H1 (cell line): ENCODE measurements around the gene SYNPR. TPM values are rescaled to one million over a fixed set of nuclear protein-coding genes. Genes with fewer than 3 reads are reported as not detected.

ENCODE experiments used
- CTCF ChIA-PET: fragments of 300-600 bp; sonication (Branson Sonifier 250); formaldehyde crosslinking; loops from one replicate; lab custom pipeline; 2021; ENCODE audit not compliant: partially characterized antibody; lab: Charles Lee
- POLR2A ChIA-PET: fragments of 300-600 bp; sonication (Branson Sonifier 250); formaldehyde crosslinking; loops from one replicate; lab custom pipeline; 2021; ENCODE audit warnings: inconsistent platforms; ENCODE audit not compliant: partially characterized antibody; lab: Charles Lee
- DNase-seq, 2 experiments: peaks; one replicate each; pipeline versions ENCODE4 v3.0.0 to v3.0.0-alpha.2; 2010 to 2022; ENCODE audit warnings: low spot score in 2 of 2, low read depth in 1 of 2, mixed read lengths in 1 of 2
- FAIRE-seq: peaks from 2 replicates; lab custom pipeline; 2011; peaks lifted over from hg19 to GRCh38; lab: Jason Lieb, UNC
- H2AFZ ChIP-seq: 2 replicates; pipeline ENCODE4 v1.8.1; 2012; ENCODE audit warnings: low read length, inconsistent platforms
- H2AK5ac ChIP-seq: 2 replicates; pipeline ENCODE4 v1.6.1; 2013; ENCODE audit warnings: low read depth, low read length
- H2BK120ac ChIP-seq: replicated peaks from 2 replicates; pipeline ENCODE3; 2013; ENCODE audit warnings: low read depth, low read length, inconsistent platforms
- H2BK12ac ChIP-seq: 2 replicates; pipeline ENCODE4 v1.6.1; 2013; ENCODE audit warnings: low read depth, low read length
- H2BK15ac ChIP-seq: 2 replicates; pipeline ENCODE4 v1.6.1; 2013; ENCODE audit warnings: low read length
- H2BK20ac ChIP-seq: 2 replicates; pipeline ENCODE4 v1.6.1; 2013; ENCODE audit warnings: low read length
- H2BK5ac ChIP-seq: 2 replicates; pipeline ENCODE4 v1.6.1; 2013; ENCODE audit warnings: low read depth, low read length
- H3K14ac ChIP-seq: 2 replicates; pipeline ENCODE4 v1.6.1; 2013; ENCODE audit warnings: inconsistent platforms; ENCODE audit not compliant: insufficient read length
- H3K18ac ChIP-seq: 2 replicates; pipeline ENCODE4 v1.6.1; 2013; ENCODE audit warnings: low read length; ENCODE audit errors: extremely low read depth
- H3K23ac ChIP-seq: 2 replicates; pipeline ENCODE4 v1.6.1; 2013; ENCODE audit warnings: inconsistent platforms; ENCODE audit not compliant: insufficient read length
- H3K23me2 ChIP-seq: 2 replicates; pipeline ENCODE4 v1.6.1; 2013; ENCODE audit warnings: low read depth, low read length
- H3K27ac ChIP-seq: 2 replicates; pipeline ENCODE4 v1.6.1; 2011; ENCODE audit warnings: low read depth, low read length, inconsistent platforms
- H3K27me3 ChIP-seq, 4 experiments: replicated peaks in 1 of 4; 1 replicate in 1 of 4; 2 replicates in 3 of 4; pipeline versions ENCODE4 v1.6.1 to v1.8.1; 2011 to 2013; ENCODE audit warnings: low read length in 3 of 4, mild to moderate bottlenecking in 3 of 4, inconsistent platforms in 2 of 4, mixed read lengths in 2 of 4, moderate library complexity in 1 of 4; ENCODE audit not compliant: control insufficient read depth in 3 of 4, insufficient read depth in 3 of 4; ENCODE audit errors: extremely low read depth in 1 of 4
- H3K36me3 ChIP-seq, 4 experiments: 2 replicates each; pipeline versions ENCODE4 v1.6.1 to v1.8.1; 2011 to 2013; ENCODE audit warnings: mild to moderate bottlenecking in 4 of 4, low read length in 3 of 4, moderate library complexity in 2 of 4, control low read depth in 1 of 4, inconsistent platforms in 1 of 4; ENCODE audit not compliant: insufficient read depth in 4 of 4, control insufficient read depth in 2 of 4
- H3K4ac ChIP-seq: replicated peaks from 2 replicates; pipeline ENCODE3; 2013; ENCODE audit warnings: low read length, low read depth, mixed read lengths, inconsistent platforms; ENCODE audit not compliant: insufficient read length
- H3K4me1 ChIP-seq, 4 experiments: replicated peaks in 1 of 4; 1 replicate in 1 of 4; 2 replicates in 3 of 4; pipeline versions ENCODE4 v1.6.1 to v1.8.1; 2011 to 2013; ENCODE audit warnings: low read length in 3 of 4, inconsistent platforms in 2 of 4, mixed read lengths in 1 of 4; ENCODE audit not compliant: insufficient read depth in 4 of 4, control insufficient read depth in 3 of 4
- H3K4me2 ChIP-seq, 2 experiments: 2 replicates each; pipeline versions ENCODE4 v1.6.1 to v1.8.1; 2011 to 2013; ENCODE audit warnings: low read depth in 2 of 2, low read length in 2 of 2, control low read depth in 1 of 2, inconsistent platforms in 1 of 2, mild to moderate bottlenecking in 1 of 2; ENCODE audit not compliant: insufficient read depth in 1 of 2
- H3K4me3 ChIP-seq, 4 experiments: fragments of 200-600, 300-600 bp in 1 of 4; sonication (generic), shearing (Covaris generic), sonication (Bioruptor Twin) in 1 of 4; 2 replicates each; pipeline versions ENCODE4 v1.5.1 to v1.8.1; 2011 to 2016; ENCODE audit warnings: low read length in 4 of 4, low read depth in 3 of 4, control low read depth in 2 of 4, inconsistent platforms in 2 of 4, mild to moderate bottlenecking in 2 of 4, mixed read lengths in 1 of 4, moderate library complexity in 1 of 4; ENCODE audit not compliant: insufficient read depth in 2 of 4; ENCODE audit errors: extremely low read depth in 1 of 4
- H3K56ac ChIP-seq: replicated peaks from 2 replicates; pipeline ENCODE3; 2013; ENCODE audit warnings: low read depth, mild to moderate bottlenecking, mixed read lengths, low read length, inconsistent platforms; ENCODE audit not compliant: insufficient read length
- H3K79me1 ChIP-seq: 2 replicates; pipeline ENCODE4 v1.6.1; 2013; ENCODE audit warnings: low read depth, low read length, control low read depth
- H3K79me2 ChIP-seq, 2 experiments: 2 replicates each; pipeline versions ENCODE4 v1.6.1 to v1.8.1; 2012 to 2013; ENCODE audit warnings: low read length in 2 of 2, mild to moderate bottlenecking in 2 of 2, inconsistent platforms in 1 of 2; ENCODE audit not compliant: insufficient read depth in 2 of 2, control insufficient read depth in 1 of 2
- H3K9ac ChIP-seq, 4 experiments: replicated peaks in 1 of 4; 1 replicate in 1 of 4; 2 replicates in 3 of 4; pipeline versions ENCODE4 v1.6.1 to v1.8.1; 2011 to 2013; ENCODE audit warnings: low read depth in 3 of 4, low read length in 3 of 4, control low read depth in 2 of 4, mild to moderate bottlenecking in 2 of 4, moderate library complexity in 2 of 4, inconsistent platforms in 1 of 4; ENCODE audit errors: extremely low read depth in 1 of 4
- H3K9me3 ChIP-seq, 2 experiments: 2 replicates each; pipeline versions ENCODE4 v1.6.1 to v1.8.1; 2012 to 2013; ENCODE audit warnings: mild to moderate bottlenecking in 2 of 2, moderate library complexity in 2 of 2, control low read depth in 1 of 2, inconsistent platforms in 1 of 2, low read depth in 1 of 2, low read length in 1 of 2, mixed read lengths in 1 of 2; ENCODE audit not compliant: insufficient read depth in 2 of 2
- H4K20me1 ChIP-seq, 2 experiments: replicated peaks in 1 of 2; 2 replicates each; pipeline versions ENCODE3 to v1.8.1; 2011 to 2013; ENCODE audit warnings: inconsistent platforms in 2 of 2, low read length in 2 of 2, mild to moderate bottlenecking in 1 of 2; ENCODE audit not compliant: insufficient read depth in 2 of 2, control insufficient read depth in 1 of 2
- H4K5ac ChIP-seq: 2 replicates; pipeline ENCODE4 v1.6.1; 2013; ENCODE audit warnings: low read length, low read depth, mixed read lengths, inconsistent platforms; ENCODE audit not compliant: insufficient read length
- H4K8ac ChIP-seq: 2 replicates; pipeline ENCODE4 v1.8.0; 2013; ENCODE audit warnings: mild to moderate bottlenecking, moderate library complexity, low read length, inconsistent platforms; ENCODE audit not compliant: insufficient read depth; ENCODE audit errors: extremely low read depth
- H4K91ac ChIP-seq: replicated peaks from 2 replicates; pipeline ENCODE3; 2013; ENCODE audit warnings: low read length, mixed read lengths, inconsistent platforms; ENCODE audit not compliant: insufficient read length
- RNF2 ChIP-seq: fragments of 200-900, 300-1000 bp; sonication (generic); IDR thresholded peaks from 2 replicates; pipeline ENCODE4 v1.7.1; 2016; ENCODE audit warnings: borderline replicate concordance, low read depth, mild to moderate bottlenecking, antibody characterized with exemption, low read length; ENCODE audit not compliant: poor library complexity, severe bottlenecking; ENCODE audit errors: missing control alignments
- TAF7 ChIP-seq: optimal IDR thresholded peaks from 2 replicates; pipeline ENCODE3; 2011; ENCODE audit warnings: low read depth, mild to moderate bottlenecking, inconsistent platforms, low read length, moderate library complexity, borderline replicate concordance
- WGBS, 2 experiments: shearing (Covaris generic) in 1 of 2; methylation state at CpG; one replicate each; pipeline versions ENCODE4 v1.1.6 to v1.1.7; 2013 to 2015; ENCODE audit warnings: low lambda C conversion rate in 2 of 2, mixed read lengths in 2 of 2, inconsistent platforms in 1 of 2, low coverage in 1 of 2, missing lambda C conversion rate in 1 of 2; ENCODE audit not compliant: insufficient replicate concordance in 2 of 2, insufficient coverage in 1 of 2, insufficient read length in 1 of 2; ENCODE audit errors: extremely low coverage in 1 of 2, missing lambda C conversion rate in 1 of 2; 5-methylcytosine and 5-hydroxymethylcytosine counted together
- polyA plus RNA-seq, 7 experiments: library from polyadenylated mRNA; depleted of rRNA in 3 of 7; stranded (reverse) in 5 of 7; unstranded in 2 of 7; fragments of >200 nt in 5 of 7; fragments of 200-250 nt in 2 of 7; gene quantifications; 1 replicate in 5 of 7; 2 replicates in 1 of 7; 4 replicates in 1 of 7; pipeline versions ENCODE4 v1.2.1 to v1.2.3, GENCODE V29; 2011 to 2013; ENCODE audit warnings: missing spikeins in 2 of 7, mixed read lengths in 2 of 7
- total RNA-seq: library from RNA; stranded (reverse); fragmentation: NEBNext Ultra II Directional; extraction: Animal tissue kit (Norgen Biotek cat#: 25700); gene quantifications from 2 replicates; pipeline ENCODE4 v1.2.1, GENCODE V29; 2021

The SYNPR gene
- total and polyA plus RNA-seq, 2 of the 8 experiments (the other 6 are each of a cell fraction or from before 2014, with no cell fraction given): 0.39 to 0.99 TPM

GRCh38 chr3:63303238-63303637, 25.1 kb downstream of the SYNPR start:
- Histone ChIP-seq H3K36me3 (no peaks in the 10 kb centered on the region), H4K91ac (no peak overlapping the region), H2BK12ac (no peak overlapping the region), H2BK120ac (no peak overlapping the region), H3K9me3 (0 out of 4 replicates have a peak, but pooled peaks cover 0 to 4% of the 10 kb centered on the region in 2 experiments), H2BK5ac (no peak overlapping the region), H4K5ac (no peak overlapping the region), H3K23ac (no peak overlapping the region), H3K27ac (no peak overlapping the region), H4K20me1 (peaks cover 1 to 2% of the 10 kb centered on the region in 2 experiments), H2BK15ac (no peak overlapping the region), H3K4me2 (no peak overlapping the region), H3K27me3 (peaks cover 24 to 51% (median 35%) of the 10 kb centered on the region in 4 experiments), H2AK5ac (no peak overlapping the region), H4K8ac (no peak overlapping the region), H2BK20ac (no peak overlapping the region), H3K79me1 (no peaks in the 10 kb centered on the region), H3K23me2 (no peaks in the 10 kb centered on the region), H3K9ac (no peak overlapping the region), H2AFZ (no peak overlapping the region), H3K4me3 (no peak overlapping the region), H3K56ac (no peak overlapping the region), H3K4ac (no peak overlapping the region), H3K18ac (no peak overlapping the region), H3K14ac (no peak overlapping the region), H3K79me2 (no peaks in the 10 kb centered on the region), H3K4me1 (no peaks in the 10 kb centered on the region)
- FAIRE-seq (peak; percentile 24), DNase-seq (no peak)
- WGBS, 2 experiments: 67% methylated on average over 1 of the region's 1 CpG; no CpG with 5 or more reads in 1 of the 2 experiments
- TF ChIP-seq TAF7 (no peak), RNF2 (no peak)
- CTCF ChIA-PET: interaction anchor here (1.5 kb wide), 1 partner anchor 681 kb away, joined by 4 read pairs; no protein-coding TSS in a partner anchor
- POLR2A ChIA-PET: no interaction called here
